ENCODE measurements around the gene SPESP1.

GRCh38 chr15:68957696-68958095 lies 27.4 kb downstream of the SPESP1 start:
- TF ChIP-seq POLR2A (IDR thresholded peaks at IDR 0.05), result no peak
- no peak for TF ChIP-seq CTCF (IDR thresholded peaks at IDR 0.05)
